CD14-positive monocyte (primary cell): Measurements from ENCODE around the gene CDCP2. TPM values are rescaled to one million over a fixed set of nuclear protein-coding genes. Genes with fewer than 3 reads are reported as not detected.

Experiments
- DNase-seq, 3 donors: peaks; one replicate each; pipeline ENCODE4 v3.0.0-alpha.2; 2011 to 2022
- H2AFZ ChIP-seq: 2 replicates; pipeline ENCODE4 v1.6.0; 2012; ENCODE audit warnings: mild to moderate bottlenecking, low read depth, low read length, inconsistent platforms; ENCODE audit not compliant: insufficient read depth, poor library complexity, severe bottlenecking
- H3K27ac ChIP-seq, 2 donors: 1 replicate in 1 of 2; 2 replicates in 1 of 2; pipeline ENCODE4 v1.5.1; 2012 to 2013; ENCODE audit warnings: low read length in 2 of 2, control low read depth in 1 of 2, inconsistent platforms in 1 of 2, low read depth in 1 of 2, mild to moderate bottlenecking in 1 of 2
- H3K27me3 ChIP-seq, 2 donors: one replicate each; pipeline versions ENCODE4 v1.6.0 to v1.6.1; 2011 to 2013; ENCODE audit warnings: low read length in 2 of 2; ENCODE audit not compliant: control insufficient read depth in 2 of 2, insufficient read depth in 2 of 2
- H3K36me3 ChIP-seq, 2 donors: replicated peaks in 1 of 2; 1 replicate in 1 of 2; 2 replicates in 1 of 2; pipeline versions ENCODE4 v1.5.1 to v1.6.1; 2012 to 2013; ENCODE audit warnings: low read length in 2 of 2, control low read depth in 1 of 2, inconsistent platforms in 1 of 2, mild to moderate bottlenecking in 1 of 2; ENCODE audit not compliant: insufficient read depth in 2 of 2, control insufficient read depth in 1 of 2
- H3K4me1 ChIP-seq, 2 donors: 1 replicate in 1 of 2; 2 replicates in 1 of 2; pipeline versions ENCODE4 v1.5.1 to v1.6.1; 2012 to 2013; ENCODE audit warnings: low read length in 2 of 2, control low read depth in 1 of 2, inconsistent platforms in 1 of 2, mild to moderate bottlenecking in 1 of 2, moderate library complexity in 1 of 2; ENCODE audit not compliant: insufficient read depth in 2 of 2, control insufficient read depth in 1 of 2
- H3K4me2 ChIP-seq: replicated peaks from 2 replicates; pipeline ENCODE3; 2012; ENCODE audit warnings: low read length, moderate library complexity, mild to moderate bottlenecking; ENCODE audit not compliant: poor library complexity, severe bottlenecking; ENCODE audit errors: extremely low read depth
- H3K4me3 ChIP-seq, 3 experiments: fragments of 200-600 bp in 1 of 3; sonication (generic) in 1 of 3; replicated peaks in 1 of 3; 1 replicate in 2 of 3; 2 replicates in 1 of 3; pipeline ENCODE4 v1.5.1; 2011 to 2013; ENCODE audit warnings: low read length in 3 of 3, mild to moderate bottlenecking in 3 of 3, control low read depth in 2 of 3, low read depth in 2 of 3, inconsistent platforms in 1 of 3, moderate library complexity in 1 of 3
- H3K79me2 ChIP-seq: 2 replicates; pipeline ENCODE4 v1.6.0; 2012; ENCODE audit warnings: mild to moderate bottlenecking, control low read depth, inconsistent platforms, low read length, moderate library complexity; ENCODE audit not compliant: insufficient read depth
- H3K9ac ChIP-seq: 2 replicates; pipeline ENCODE4 v1.6.0; 2017; ENCODE audit warnings: low read length, mild to moderate bottlenecking; ENCODE audit not compliant: insufficient read depth, poor library complexity, severe bottlenecking
- H3K9me3 ChIP-seq, 2 donors: replicated peaks in 1 of 2; 1 replicate in 1 of 2; 2 replicates in 1 of 2; pipeline versions ENCODE4 v1.5.1 to v1.6.1; 2012 to 2013; ENCODE audit warnings: low read length in 2 of 2, control low read depth in 1 of 2; ENCODE audit not compliant: control insufficient read depth in 1 of 2, insufficient read depth in 1 of 2
- H4K20me1 ChIP-seq: 2 replicates; pipeline ENCODE4 v1.6.0; 2012; ENCODE audit warnings: mild to moderate bottlenecking, low read length, control low read depth, moderate library complexity; ENCODE audit not compliant: insufficient read depth
- H3K27ac Mint-ChIP-seq, 7 donors: one replicate each; pipeline ENCODE4 v1.8.0; 2020; ENCODE audit warnings: mild to moderate bottlenecking in 7 of 7, mixed read lengths in 7 of 7, moderate library complexity in 6 of 7, inconsistent platforms in 2 of 7
- H3K27me3 Mint-ChIP-seq, 3 donors: one replicate each; pipeline ENCODE4 v1.8.0; 2021 to 2022; ENCODE audit warnings: low read depth in 3 of 3, mild to moderate bottlenecking in 3 of 3, mixed read lengths in 3 of 3, moderate library complexity in 3 of 3, inconsistent platforms in 1 of 3
- H3K36me3 Mint-ChIP-seq, 2 donors: one replicate each; pipeline ENCODE4 v1.8.0; 2020; ENCODE audit warnings: mixed read lengths in 2 of 2, inconsistent platforms in 1 of 2, mild to moderate bottlenecking in 1 of 2
- H3K4me1 Mint-ChIP-seq: one replicate; pipeline ENCODE4 v1.8.0; 2020; ENCODE audit warnings: mild to moderate bottlenecking, mixed read lengths
- H3K4me3 Mint-ChIP-seq, 2 donors: one replicate each; pipeline ENCODE4 v1.8.0; 2020; ENCODE audit warnings: mild to moderate bottlenecking in 2 of 2, mixed read lengths in 2 of 2, moderate library complexity in 1 of 2
- H3K9me3 Mint-ChIP-seq, 7 donors: one replicate each; pipeline ENCODE4 v1.8.0; 2020 to 2022; ENCODE audit warnings: mixed read lengths in 7 of 7, mild to moderate bottlenecking in 6 of 7, moderate library complexity in 6 of 7, inconsistent platforms in 2 of 7
- CTCF ChIP-seq: fragments of 200-600 bp; IDR thresholded peaks from one replicate; pipeline ENCODE4 v1.8.0; 2022; ENCODE audit warnings: antibody characterized with exemption, mild to moderate bottlenecking
- WGBS: methylation state at CpG from one replicate; pipeline ENCODE4 v1.1.5; 2013; ENCODE audit warnings: missing lambda C conversion rate; ENCODE audit not compliant: insufficient coverage; 5-methylcytosine and 5-hydroxymethylcytosine counted together
- intact Hi-C, 2 donors: fragments of 100-400 bp; cut with micrococcal nuclease; formaldehyde crosslinking; loops; one replicate each; pipeline versions ENCODE4 v1.15.0 to v1.15.1; 2023
- polyA plus RNA-seq, 3 donors: library from polyadenylated mRNA; depleted of rRNA in 1 of 3; unstranded in 2 of 3; stranded (reverse) in 1 of 3; fragments of 300-500 nt in 2 of 3; fragments of >200 nt in 1 of 3; fragmentation: Illumina TruSeq in 2 of 3; gene quantifications; 1 replicate in 2 of 3; 2 replicates in 1 of 3; pipeline ENCODE4 v1.2.3, GENCODE V29; 2012 to 2021

Gene CDCP2
- polyA plus RNA-seq, 3 donors = 0.09 TPM; not detected in 2

GRCh38 chr1:54199765-54200518 lies 47.1 kb upstream of the CDCP2 start, which contains the start of the genes CYB5RL and MRPL37:
Gene CYB5RL (minus strand): TSS chr1:54200030. CDS start chr1:54195616, 4,414 bp downstream.
Gene MRPL37 (plus strand): TSS chr1:54200167. CDS start chr1:54200244, 77 bp downstream.
- peaks cover 0 to 2% (median 0%) of the 10 kb centered on the region in 7 donors for H3K9me3 Mint-ChIP-seq
- Histone ChIP-seq H4K20me1 (peaks cover 3% of the 10 kb centered on the region), H3K4me1 (peaks cover 18 to 24% of the 10 kb centered on the region in 2 donors), H2AFZ (peak within 1 kb of the TSS; percentile 91), H3K4me3 (peak within 1 kb of the TSS; percentile 83 to 97 (median 86)), H3K27ac (peak within 1 kb of the TSS in 1 of 2 donors; percentile 86), H3K27me3 (no peaks in the 10 kb centered on the region), H3K36me3 (peaks cover 13 to 31% of the 10 kb centered on the region in 2 donors), H3K79me2 (peaks cover 38% of the 10 kb centered on the region), H3K4me2 (peak within 1 kb of the TSS; percentile 81), H3K9ac (peak within 1 kb of the TSS; percentile 92), H3K9me3 (no peaks in the 10 kb centered on the region)
- WGBS = under 1% methylated on average over 44 of the region's 51 CpGs
- peaks cover 23% of the 10 kb centered on the region for H3K4me1 Mint-ChIP-seq
- peaks cover 12 to 23% of the 10 kb centered on the region in 2 donors for H3K36me3 Mint-ChIP-seq
- no peaks in the 10 kb centered on the region for H3K27me3 Mint-ChIP-seq
- TF ChIP-seq CTCF = no peak
- peak within 1 kb of the TSS; percentile 90 to 94 for H3K4me3 Mint-ChIP-seq
- DNase-seq = peak; percentile 80 to 89 (median 81)
- peak within 1 kb of the TSS; percentile 78 to 93 (median 85) for H3K27ac Mint-ChIP-seq
- intact Hi-C loops = no loop called here

GRCh38 chr1:54199151-54199764 lies 46.5 kb upstream of the CDCP2 start:
- H3K27ac ChIP-seq = peak overlapping the region in 1 of 2 donors; percentile 86
- H3K79me2 ChIP-seq = peaks cover 38% of the 10 kb centered on the region
- peaks cover 3% of the 10 kb centered on the region for H4K20me1 ChIP-seq
- Mint-ChIP-seq H3K9me3 (peaks cover 0 to 2% (median 0%) of the 10 kb centered on the region in 7 donors), H3K4me1 (peaks cover 23% of the 10 kb centered on the region), H3K36me3 (peaks cover 12 to 21% of the 10 kb centered on the region in 2 donors), H3K4me3 (peak overlapping the region; percentile 90 to 94), H3K27ac (peak overlapping the region in 5 of 7 donors; percentile 78 to 93 (median 85)), H3K27me3 (no peaks in the 10 kb centered on the region)
- no peak for DNase-seq
- peak overlapping the region; percentile 91 for H2AFZ ChIP-seq
- H3K4me2 ChIP-seq = peak overlapping the region; percentile 81
- H3K9ac ChIP-seq = peak overlapping the region; percentile 92
- H3K4me3 ChIP-seq = peak overlapping the region; percentile 83 to 97 (median 86)
- H3K9me3 ChIP-seq = no peaks in the 10 kb centered on the region
- intact Hi-C loops = no loop called here
- H3K27me3 ChIP-seq = no peaks in the 10 kb centered on the region
- WGBS = 2% methylated on average over 7 of the region's 17 CpGs
- peaks cover 7 to 31% of the 10 kb centered on the region in 2 donors for H3K36me3 ChIP-seq
- H3K4me1 ChIP-seq = peaks cover 18 to 24% of the 10 kb centered on the region in 2 donors
- TF ChIP-seq CTCF = no peak
